Measurements from ENCODE around the gene BCCIP.

The BCCIP gene

DNA sequence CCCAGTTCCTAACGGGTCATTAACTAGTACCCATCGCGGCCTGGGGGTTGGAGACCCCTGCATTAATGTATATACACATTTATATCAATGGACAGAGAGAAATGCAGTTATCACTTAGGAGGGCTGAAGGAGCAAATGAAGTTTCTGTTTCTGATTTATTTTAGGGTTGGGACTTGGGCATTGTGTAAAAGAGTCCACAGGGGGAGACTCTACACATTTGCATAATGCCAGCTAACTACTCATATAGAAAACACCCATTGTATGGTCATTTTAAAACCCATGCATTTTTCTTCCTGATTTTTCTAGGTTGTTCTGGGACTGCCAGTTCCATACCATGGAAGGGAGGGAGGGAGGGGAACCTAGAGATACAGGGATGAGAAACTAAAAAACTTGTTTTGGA lies 23.5 kb downstream of the BCCIP start:
- DNase-seq: no peak

DNA sequence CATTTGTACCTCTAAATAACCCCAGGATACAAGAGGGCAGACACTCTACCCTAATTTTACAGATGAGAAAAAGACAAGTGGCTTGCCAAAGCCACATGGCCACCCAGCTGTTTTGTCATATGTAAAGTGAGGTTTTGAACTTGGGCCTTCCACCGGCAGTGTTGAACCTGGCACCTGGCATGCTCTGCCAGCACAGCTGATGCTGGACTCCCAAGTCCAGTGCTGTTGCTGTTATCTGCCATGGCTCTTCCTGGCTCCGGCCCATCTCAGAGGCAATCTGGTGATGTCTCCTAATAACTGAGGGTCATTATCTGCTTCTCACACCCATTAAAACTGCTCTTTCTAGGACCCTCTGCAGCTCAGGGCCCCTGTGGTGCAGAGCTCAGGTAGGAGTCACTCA lies 25.0 kb downstream of the BCCIP start:
- DNase-seq: no peak

DNA sequence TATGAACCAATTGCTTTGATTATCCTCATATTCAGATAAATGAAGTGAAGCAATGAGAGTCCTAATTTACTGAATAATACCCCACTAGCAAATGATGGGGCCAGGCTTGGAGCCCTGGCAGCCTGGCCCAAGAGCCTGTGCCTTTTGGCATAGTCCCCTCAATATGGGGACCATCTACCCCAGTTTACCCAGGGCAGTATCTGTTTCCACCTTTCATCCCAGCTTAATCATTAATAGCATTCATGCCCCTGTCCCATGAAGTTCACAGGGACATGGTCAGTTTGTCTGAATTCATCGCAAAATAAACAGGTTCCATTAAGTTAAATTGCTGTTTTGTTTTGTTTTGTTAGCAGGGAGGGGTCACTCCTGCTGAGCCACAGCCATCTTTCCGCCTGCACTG lies 25.5 kb downstream of the BCCIP start:
- no peak for DNase-seq

- DNase-seq: no peak
These were observed 26.1 kb downstream of the BCCIP start for GRCh38 chr10:125849448-125849847.

- no peak for DNase-seq
These were observed 27.7 kb downstream of the BCCIP start for GRCh38 chr10:125850766-125851731.

DNA sequence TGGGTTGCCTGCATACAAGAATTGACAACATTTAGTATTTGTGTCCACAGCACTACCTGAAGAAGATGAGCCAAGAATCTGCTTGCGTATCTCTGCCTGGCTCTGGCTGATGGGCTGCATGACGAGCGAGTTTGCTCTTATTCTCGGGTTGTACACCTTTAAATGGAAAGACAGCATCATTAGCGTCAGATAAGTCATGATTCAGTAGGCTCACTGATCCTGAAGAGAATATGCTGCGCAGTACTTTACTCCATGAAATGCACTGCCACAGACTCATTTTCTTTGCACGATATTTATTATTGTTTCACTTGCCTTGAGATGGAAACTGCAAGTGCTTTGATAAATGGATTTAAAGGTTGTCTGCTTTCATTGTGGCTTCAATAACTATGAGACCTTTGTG lies 29.1 kb downstream of the BCCIP start:
- DNase-seq: no peak

GRCh38 chr10:125857185-125857760 lies 33.9 kb downstream of the BCCIP start:
- no peak for DNase-seq

DNA sequence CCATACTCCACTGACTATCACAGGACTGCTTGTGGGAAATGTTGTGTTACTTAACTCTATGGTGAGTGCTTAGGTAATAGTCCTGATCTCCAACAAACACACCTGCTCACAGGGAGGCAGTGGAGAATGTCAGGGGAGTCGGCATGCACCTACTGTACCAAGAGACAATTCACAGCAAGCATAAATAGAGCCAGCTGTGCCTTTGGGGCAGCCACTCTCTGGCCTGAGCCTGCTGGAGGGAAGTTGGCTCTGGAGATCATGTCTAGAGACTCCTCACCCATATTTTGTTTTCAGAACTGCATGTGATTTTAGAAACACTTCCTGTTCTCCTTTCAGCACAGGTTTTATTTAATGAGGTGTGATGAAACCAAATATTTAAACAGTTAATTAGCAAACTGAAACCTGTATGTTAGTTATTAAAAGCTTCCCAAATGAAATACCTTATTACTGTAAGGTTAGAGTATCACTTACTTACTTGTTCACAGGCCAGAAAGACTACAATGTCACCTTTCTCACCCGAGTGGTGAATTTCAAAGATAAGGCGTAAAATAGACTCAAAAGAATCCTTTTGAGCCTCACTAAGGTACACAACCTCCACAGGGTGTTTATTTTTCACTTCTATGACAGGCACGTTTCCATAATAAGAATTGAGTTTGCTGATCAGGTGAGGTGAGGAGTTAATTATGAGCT lies 35.9 kb downstream of the BCCIP start:
- no peak for DNase-seq

DNA sequence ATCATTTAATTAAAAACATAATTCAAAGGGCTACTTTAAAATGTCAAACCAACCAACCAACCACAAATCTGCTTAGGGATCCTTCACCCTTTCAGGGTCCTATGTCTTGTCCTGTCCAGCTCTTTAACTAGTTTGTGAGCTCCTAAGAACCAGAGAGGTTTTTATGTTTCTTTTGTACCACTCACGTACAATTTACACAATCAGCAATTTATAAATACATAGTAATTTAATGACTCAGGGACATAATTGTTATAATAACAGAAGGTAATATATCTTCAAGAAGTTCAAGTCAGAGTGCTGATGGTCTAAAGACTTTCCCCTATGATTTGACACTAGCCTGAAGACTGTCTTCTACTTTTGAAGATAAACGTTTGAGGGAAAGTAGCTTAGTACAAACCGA lies 41.8 kb downstream of the BCCIP start:
- DNase-seq: no peak

DNA sequence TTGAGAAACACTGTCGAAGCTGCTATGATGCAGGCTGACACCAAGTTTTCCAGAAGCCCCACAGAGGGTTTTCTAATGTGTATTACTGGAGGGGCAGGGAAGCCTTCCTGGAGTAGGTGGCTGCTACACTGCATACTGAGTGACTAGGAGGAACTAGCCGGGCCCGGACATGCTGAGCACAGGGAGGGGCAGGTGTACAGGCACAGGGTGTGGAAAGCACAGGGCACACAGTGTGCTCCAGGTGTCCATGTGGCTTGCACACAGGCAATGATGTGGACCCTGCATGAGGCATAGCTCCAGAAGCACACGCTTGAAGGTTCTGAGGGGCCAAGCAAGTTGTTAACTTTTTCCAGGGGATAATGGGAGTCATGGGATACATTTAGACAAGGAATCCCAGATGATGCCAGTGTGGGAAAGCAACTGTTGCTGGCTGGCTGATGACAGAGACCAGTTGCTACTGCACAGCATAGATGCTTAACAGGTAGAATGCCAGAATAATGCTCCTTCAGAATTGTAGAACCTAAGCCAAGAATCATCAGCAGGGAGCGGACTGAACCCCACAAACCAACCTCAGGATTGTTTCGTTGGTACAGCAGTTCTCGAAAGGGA lies 43.2 kb downstream of the BCCIP start:
- no peak for DNase-seq

DNA sequence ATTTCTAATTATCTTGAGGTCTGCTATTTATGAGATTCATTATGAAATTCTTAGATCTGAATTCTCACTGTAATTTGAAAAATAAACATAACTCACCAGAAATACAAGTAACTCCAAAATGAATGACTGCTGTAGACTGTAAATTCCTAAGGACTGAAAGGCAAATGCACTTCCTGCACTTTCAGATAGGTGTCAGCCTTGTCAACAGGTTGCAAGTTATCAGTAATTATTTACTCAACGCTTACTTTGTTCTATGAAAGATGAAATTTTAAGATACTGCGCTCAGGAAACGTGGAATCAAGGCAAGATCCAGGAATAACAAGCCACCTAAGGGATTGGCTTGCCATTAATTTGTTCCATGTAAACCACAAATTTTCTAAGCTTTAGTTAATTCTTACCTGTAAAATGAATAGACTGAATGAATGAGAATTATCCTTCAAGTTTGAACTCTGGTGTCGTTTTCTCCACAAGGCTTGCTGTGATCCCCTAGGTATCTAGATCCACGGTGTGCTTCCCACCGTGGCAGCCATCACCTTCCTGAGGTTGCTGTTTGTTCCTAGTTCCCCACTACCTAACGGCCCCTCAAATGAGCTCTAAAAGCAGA lies 45.1 kb downstream of the BCCIP start:
- no peak for DNase-seq

DNA sequence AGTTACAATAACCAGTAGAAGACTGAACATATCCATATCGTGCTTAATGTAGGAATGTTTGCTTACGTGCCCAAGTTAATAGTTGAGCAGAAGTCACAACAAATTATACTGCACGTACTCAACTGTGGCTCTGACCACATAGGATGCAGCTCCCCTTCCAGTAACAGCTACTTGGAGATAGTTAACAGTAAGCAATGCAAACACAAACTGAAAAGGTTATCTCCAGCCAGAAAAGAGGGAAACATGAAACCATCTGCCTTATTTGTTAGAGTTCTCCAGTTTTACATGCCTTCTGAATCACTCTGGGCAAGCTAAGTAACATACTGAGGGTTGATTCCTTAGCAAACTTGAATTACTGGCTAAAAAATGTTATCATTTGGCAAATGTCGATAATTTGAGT lies 48.0 kb downstream of the BCCIP start:
- no peak for DNase-seq

- peak; percentile 11 for DNase-seq
These were observed 55.9 kb downstream of the BCCIP start for GRCh38 chr10:125878957-125879835.

DNA sequence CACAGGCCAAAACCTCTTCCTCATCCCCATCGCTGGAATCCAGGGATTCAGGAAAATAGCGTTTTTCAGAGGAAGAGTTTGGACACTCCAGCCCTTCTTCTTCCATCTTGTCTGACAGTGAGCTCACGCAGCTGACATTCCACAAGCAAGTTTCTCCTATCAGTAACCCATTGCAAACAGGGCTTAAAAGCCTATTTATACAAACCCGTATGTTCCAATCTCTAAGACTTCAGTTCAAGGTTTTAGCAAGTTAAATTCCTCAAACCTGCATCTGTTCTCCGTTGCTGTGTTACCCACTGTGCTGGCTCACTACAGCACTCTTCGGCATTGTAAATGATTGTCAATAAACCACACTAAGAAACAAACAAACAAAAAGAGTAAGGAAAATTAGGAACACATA lies 57.4 kb downstream of the BCCIP start:
- no peak for DNase-seq

DNA sequence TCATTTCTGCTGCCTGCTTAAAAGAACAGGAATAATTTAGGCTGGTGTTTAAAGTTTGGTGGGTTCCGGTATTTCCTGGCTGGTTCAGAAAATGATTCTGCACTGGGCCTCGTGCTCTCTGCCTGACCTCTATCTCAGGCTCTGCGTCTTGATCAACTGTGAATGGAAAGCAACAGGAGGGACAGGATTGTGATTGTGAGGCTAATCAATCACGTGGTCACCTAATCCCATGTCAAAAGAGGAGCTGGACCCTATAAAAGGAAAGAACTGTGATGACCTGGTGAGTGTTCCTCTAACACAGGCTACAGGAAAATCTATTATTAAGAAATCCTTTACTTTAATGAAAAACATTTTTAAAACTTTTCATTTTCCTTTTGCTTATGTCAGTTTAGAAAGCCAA lies 57.8 kb downstream of the BCCIP start, which contains the start of gene DHX32:
Gene DHX32, minus strand, starts transcription at position 101 of the 400 bp plus-strand sequence. CDS start 468 bp downstream, outside the sequence.
- no peak for DNase-seq

GRCh38 chr10:125882596-125882995 lies 59.2 kb downstream of the BCCIP start:
- no peak for DNase-seq

GRCh38 chr10:125883211-125883610 lies 59.9 kb downstream of the BCCIP start:
- no peak for DNase-seq
